Measurements from ENCODE around the gene NAA16. TPM values are rescaled to one million over a fixed set of nuclear protein-coding genes. Genes with fewer than 3 reads are reported as not detected.
A peak's percentile ranks its signal among the peaks of the same experiment; 100 is the strongest.
"Not testable (repeated sequence)": the region's sequence is repeated elsewhere in the genome, so short reads cannot be mapped to it uniquely, and the experiment has no call there.

Gene NAA16
- polyA plus RNA-seq, 1 donor: 58.0 TPM

- no peak for DNase-seq
These were observed 97.7 kb downstream of the NAA16 start for GRCh38 chr13:41408746-41409145.

GRCh38 chr13:41409611-41410010, 98.5 kb downstream of the NAA16 start:
- DNase-seq: no peak

- no peak for DNase-seq
These were observed 100.0 kb downstream of the NAA16 start for GRCh38 chr13:41411060-41411459.

GRCh38 chr13:41411522-41411921, 100.5 kb downstream of the NAA16 start:
- peak; percentile 40 for DNase-seq

- no peak for DNase-seq
These were observed 102.8 kb downstream of the NAA16 start for GRCh38 chr13:41413872-41414271.

- DNase-seq: no peak
These were observed 105.2 kb downstream of the NAA16 start for GRCh38 chr13:41416276-41416675.

- DNase-seq: peak; percentile 36
These were observed 107.0 kb downstream of the NAA16 start for GRCh38 chr13:41418027-41418426.

- DNase-seq: no peak
These were observed 107.7 kb downstream of the NAA16 start for GRCh38 chr13:41418731-41419130.

GRCh38 chr13:41419206-41419605, 108.1 kb downstream of the NAA16 start:
- DNase-seq: no peak

GRCh38 chr13:41420146-41420545, 109.1 kb downstream of the NAA16 start:
- no peak for DNase-seq

- not testable (repeated sequence) for DNase-seq
These were observed 110.3 kb downstream of the NAA16 start for GRCh38 chr13:41421330-41421729.

- DNase-seq: not testable (repeated sequence)
These were observed 110.9 kb downstream of the NAA16 start for GRCh38 chr13:41421983-41422382.

GRCh38 chr13:41423259-41423658, 112.2 kb downstream of the NAA16 start:
- not testable (repeated sequence) for DNase-seq

- DNase-seq: not testable (repeated sequence)
These were observed 113.6 kb downstream of the NAA16 start for GRCh38 chr13:41424675-41425074.

- DNase-seq: no peak
These were observed 115.0 kb downstream of the NAA16 start for GRCh38 chr13:41426047-41426446.

Other genes starting within 250 kb of the NAA16 start
- 28.2 TPM for gene WBP4, start 249.8 kb upstream of the NAA16 start, polyA plus RNA-seq (ENCODE audit: insufficient read length)
- gene KBTBD6, start 178.5 kb upstream of the NAA16 start, polyA plus RNA-seq (ENCODE audit: insufficient read length): 19.3 TPM
- gene KBTBD7, start 116.7 kb upstream of the NAA16 start, polyA plus RNA-seq (ENCODE audit: insufficient read length): 19.5 TPM
- gene MTRF1, start 47.7 kb upstream of the NAA16 start, polyA plus RNA-seq (ENCODE audit: insufficient read length): 28.6 TPM
- gene RGCC, start 146.3 kb downstream of the NAA16 start, polyA plus RNA-seq (ENCODE audit: insufficient read length): 12.7 TPM

Data from left kidney (tissue), 2 donors.